Thymus (tissue), 2 donors: Measurements from ENCODE around the gene NID2. TPM values are rescaled to one million over a fixed set of nuclear protein-coding genes. Genes with fewer than 3 reads are reported as not detected.

Source experiments
- polyA plus RNA-seq: library from polyadenylated mRNA; stranded (reverse); fragments of 200-250 nt; gene quantifications from one replicate; pipeline ENCODE4 v1.2.3, GENCODE V29; 2013
- total RNA-seq: library from RNA; stranded (reverse); fragments of 120-200 nt; gene quantifications from one replicate; pipeline ENCODE4 v1.2.4, GENCODE V29; 2013
- donor health status: healthy.

The NID2 gene
- total and polyA plus RNA-seq, 2 donors: 2.5 to 7.5 TPM

Other genes starting within 250 kb of the NID2 start
- gene GNG2, start 208.4 kb downstream of the NID2 start, total RNA-seq: 49.4 TPM
- gene GNG2, start 208.4 kb downstream of the NID2 start, polyA plus RNA-seq: 43.6 TPM
- 234 TPM for gene RTRAF, start 79.5 kb downstream of the NID2 start, total RNA-seq
- 207 TPM for gene RTRAF, start 79.5 kb downstream of the NID2 start, polyA plus RNA-seq
- gene PTGDR, start 198.6 kb upstream of the NID2 start, total RNA-seq: 0.38 TPM
- gene PTGDR, start 198.6 kb upstream of the NID2 start, polyA plus RNA-seq: 0.73 TPM
- 2.5 TPM for gene PTGER2, start 245.3 kb upstream of the NID2 start, total RNA-seq
- 1.4 TPM for gene PTGER2, start 245.3 kb upstream of the NID2 start, polyA plus RNA-seq